ENCODE data around the gene SPTSSA.
"Not testable (repeated sequence)": the region's sequence is repeated elsewhere in the genome, so short reads cannot be mapped to it uniquely, and the experiment has no call there.

Gene SPTSSA

DNA sequence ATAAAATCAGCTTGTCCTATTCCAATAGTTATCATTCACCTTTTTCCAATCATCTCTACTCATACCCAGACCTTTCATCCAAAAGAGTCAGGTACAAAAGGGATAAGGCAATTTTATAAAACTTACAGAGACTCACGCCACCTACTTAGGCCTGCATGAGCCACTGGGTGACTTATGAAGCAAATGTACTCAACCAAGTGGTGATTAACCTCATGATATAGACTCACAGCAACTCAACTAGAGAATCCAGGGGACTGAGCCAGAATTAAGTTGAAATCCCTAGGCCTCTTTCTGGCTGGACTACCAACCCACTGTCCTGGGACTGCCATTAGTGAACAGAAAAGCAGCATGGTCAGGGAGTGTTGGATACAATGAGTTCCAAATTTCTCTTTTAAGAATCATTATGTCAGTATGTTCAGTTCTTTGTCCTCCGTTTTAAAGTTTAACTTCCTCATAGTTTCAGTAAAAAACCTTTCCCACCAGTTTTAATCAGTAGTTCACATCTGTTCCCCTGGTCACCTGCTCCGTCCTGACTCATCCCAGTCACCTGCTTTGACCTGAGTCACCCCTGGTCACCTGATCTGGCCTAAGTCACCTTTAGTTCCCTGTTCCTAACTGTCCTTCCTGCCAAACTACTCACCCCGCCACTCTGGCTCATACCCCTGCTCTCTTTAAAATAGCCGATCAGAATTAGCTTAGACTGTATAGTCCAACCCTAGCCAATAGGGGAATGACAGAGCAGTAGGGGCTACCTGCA is 36.8 kb downstream of the SPTSSA start:
- no peak for DNase-seq

DNA sequence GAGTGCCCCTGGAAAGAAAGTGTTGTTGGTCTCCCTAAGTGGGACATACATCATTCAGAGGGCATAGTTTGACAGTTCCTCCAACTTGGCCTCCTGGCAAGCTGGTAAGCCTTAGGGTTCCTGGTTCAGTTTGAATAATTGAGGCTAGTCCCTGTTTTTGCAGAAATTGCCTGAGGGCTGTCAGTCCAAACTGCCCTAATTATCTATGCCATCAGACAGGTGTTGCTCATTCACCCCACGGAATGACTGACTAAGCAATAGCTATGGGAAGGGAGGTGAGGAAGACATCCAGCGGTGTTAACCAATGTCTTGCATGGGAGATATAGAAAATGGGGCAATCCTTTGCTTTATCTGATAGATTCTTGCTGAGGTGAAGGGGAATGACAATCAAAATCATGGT is 37.6 kb downstream of the SPTSSA start:
- no peak for DNase-seq

DNA sequence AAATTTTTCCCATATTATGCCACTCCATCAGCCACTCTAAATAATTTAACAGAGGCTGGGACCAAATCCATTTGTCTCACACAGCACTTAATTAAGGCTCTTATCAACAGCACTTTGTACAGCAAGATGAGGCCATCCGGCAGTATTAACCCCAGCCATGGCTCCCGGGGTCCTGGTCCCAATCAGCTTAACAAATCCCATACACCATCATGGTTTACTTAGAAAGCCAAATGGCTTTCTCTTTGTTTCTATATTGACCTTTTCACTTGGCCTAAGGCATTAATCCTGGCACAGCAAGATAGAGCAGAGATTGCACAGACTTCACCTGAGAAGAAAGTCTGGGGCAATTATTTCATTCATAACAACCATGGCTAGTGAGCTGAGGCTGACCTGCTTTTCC is 38.6 kb downstream of the SPTSSA start:
- DNase-seq: peak; percentile 7

DNA sequence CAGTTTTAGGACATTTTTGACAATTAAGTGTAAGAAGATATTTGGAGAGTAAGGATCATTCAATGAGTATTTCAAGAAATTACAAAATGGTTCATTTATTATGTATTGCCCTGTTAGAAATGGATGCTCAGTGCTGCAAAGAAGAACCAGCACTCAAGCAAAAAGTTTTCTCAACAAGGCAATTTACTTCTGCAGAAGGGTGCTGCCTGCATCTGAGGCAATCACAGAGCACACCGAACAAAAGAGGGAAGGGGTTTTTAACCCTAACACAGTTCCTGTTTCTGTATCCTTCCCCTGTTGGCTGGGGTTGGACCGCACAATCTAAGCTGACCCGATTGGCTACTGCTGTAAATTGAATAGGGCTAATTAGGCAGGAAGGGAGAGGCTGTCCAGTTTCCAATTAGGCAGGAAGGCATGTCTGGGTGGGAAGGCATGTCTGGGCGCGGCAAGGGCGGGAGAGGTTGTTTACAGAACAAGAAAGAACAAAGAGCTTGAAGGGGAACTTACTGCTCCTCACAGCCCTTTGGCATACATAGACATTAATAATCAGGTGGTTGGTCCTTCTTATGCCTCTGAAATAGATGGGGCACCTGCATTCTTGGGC is 41.4 kb downstream of the SPTSSA start:
- DNase-seq: no peak

DNA sequence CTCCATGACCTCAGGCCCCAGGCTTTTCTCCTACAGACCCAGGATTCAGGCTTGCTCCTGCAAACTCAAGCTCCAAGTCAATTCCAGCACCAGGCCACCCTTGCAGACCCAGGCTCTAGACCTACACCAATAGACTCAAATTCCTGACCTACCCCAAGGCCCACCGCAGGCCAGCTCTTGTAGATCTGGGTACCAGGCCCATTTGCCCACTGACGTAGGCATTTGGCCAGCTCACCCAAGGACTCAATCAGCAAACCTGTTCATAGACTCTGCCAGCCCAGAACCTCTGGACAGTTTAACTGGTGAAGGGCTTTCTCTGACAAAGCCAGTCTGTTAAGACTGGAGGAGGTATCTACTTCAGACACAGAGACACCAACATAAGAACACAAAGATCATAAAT is 52.3 kb downstream of the SPTSSA start:
- no peak for DNase-seq

DNA sequence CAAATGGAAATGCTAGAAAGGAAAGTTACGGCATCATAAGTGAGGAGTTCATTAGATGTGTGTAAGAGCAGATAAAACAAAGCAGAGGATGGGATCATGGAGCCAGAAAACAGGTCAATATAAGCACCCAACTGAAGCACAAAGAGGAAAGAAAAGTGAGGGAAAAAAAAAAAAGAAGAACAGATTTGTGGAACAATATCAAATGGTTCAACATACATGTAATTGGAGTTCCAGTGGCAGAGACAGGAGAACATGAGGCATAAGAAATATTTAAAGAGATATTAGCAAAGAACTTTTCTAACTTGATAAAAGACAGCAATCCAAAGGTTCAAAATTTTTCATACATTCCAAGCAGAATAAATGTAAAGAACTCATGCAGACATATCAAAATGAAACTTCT is 54.1 kb downstream of the SPTSSA start:
- no peak for DNase-seq

DNA sequence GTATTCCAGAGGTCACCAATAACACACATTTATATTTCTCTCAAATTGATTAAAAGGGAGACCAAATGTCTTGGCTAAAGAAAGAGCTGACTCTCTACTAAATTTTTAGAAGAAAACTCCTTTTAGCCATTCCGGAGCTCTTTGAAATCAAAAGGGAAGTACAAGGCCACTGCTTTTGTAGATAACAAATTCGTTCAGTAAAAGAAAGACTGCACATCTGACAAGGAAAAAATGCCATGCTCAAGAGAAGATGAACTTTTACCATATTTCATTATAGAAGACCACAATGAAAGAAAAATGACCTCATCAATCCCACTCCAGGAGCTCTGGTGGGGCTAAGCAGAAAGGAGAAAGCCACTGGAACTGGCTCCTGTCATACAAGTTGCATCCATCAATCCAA is 57.6 kb downstream of the SPTSSA start:
- DNase-seq: no peak

DNA sequence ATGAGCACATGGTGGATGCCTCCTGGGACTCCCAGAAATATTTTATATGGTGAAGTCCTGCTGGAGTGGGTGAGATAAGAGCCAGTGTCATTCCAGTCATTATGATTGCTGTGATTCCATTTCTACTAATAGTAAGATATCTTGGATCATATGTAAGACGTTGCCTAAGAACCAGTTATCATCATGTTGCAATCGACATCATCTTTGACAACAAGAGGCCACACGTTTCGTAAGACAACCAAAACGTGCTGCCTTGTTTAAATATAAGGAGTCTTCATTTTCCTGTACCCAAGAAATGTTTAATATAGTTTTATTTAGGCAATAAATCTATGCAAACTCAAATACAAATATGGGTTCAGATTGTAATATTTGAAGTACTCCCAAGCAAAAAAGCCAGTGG is 58.4 kb downstream of the SPTSSA start:
- no peak for DNase-seq

DNA sequence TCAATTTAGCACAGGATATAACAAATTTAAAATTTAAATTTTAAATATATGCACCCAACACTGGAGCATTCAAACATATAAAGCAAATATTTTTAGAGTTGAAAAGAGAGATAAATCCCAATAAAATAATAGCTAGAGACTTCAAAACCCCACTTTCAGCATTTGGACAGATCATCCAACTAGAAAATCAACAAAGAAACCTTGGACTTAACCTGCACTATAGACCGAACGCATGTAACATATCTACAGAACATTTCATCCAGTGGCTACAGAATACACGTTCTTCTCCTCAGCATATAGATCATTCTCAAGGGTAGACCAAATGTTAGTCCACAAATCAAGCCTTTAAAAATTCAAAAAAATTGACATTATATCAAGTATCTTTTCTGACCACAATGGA is 64.0 kb downstream of the SPTSSA start:
- no peak for DNase-seq

DNA sequence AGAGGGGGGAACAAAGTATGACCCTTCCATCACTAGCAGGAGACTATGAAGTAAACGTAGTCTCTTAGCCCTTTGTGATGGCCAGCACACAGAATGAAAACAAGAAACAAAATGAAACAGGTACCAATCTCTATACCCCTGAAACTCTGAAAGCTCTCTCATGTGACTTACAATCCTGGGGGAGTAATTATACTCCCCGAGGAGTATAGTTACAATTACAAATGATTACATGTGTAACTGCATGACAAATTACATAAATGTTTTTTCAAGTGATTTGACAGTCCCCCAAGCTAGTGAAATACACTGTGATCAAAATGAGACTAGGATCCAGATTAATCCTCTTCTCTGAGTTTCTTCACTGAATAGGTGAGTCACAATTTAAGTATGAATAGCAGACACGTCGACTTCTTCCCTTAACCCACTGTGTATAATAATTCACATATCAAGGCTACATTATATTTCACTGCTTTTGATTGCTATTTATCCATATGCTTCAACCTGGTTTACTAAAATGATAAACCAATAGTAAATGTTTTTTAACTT is 74.0 kb downstream of the SPTSSA start:
- DNase-seq: no peak

DNA sequence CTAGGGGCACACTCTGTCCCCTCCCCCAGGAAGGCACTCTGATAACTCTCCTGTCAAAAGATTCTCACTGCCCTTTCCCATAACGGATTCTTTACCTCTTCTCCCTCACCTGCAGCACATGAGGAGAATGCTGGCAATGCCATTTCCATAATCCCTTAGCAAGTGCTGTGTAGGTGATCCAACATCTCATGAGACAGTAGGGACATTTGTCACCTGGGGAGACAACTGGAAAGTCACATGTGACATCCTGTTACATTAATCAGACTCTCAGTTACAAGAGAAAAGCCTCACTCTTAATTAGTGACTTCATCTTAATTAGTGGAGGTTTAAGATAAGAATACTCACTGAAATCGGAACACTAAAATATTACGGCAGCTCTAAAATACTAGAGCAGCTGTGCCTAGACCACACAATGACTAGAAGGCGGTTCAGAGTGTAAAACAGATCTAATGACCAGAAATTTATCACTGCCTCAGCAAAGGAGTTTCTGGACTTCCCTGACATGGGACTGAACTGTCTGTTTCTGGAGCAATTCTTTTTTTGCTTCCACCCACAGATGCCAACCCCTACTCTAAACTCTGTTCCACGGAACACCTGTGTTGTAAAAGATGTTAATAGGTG is 75.1 kb downstream of the SPTSSA start:
- DNase-seq: no peak

DNA sequence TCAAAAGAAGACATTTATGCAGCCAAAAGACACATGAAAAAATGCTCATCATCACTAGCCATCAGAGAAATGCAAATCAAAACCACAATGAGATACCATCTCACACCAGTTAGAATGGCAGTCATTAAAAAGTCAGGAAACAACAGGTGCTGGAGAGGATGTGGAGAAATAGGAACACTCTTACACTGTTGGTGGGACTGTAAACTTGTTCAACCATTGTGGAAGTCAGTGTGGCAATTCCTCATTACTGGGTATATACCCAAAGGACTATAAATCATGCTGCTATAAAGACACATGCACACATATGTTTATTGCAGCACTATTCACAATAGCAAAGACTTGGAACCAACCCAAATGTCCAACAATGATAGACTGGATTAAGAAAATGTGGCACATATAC is 76.2 kb downstream of the SPTSSA start:
- DNase-seq: not testable (repeated sequence)

DNA sequence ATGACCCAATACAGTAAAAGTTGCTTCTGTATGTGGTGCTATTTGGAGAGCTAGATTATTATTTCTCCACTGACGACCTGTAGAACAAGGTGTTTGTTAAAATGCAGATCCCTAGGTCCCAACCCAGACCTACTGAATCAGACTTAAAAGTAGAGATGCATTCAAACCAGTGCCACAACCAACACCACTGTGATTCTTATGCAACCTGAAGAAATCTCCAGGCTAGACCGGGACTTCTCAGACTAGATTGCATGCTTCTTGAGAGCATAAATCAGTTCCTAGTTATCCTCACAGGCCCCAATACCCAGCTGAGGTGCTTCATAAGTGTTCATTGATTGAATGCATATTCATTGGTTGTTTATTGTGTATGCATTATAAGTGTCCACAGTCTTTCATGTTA is 78.2 kb downstream of the SPTSSA start:
- no peak for DNase-seq

Data from retina (tissue), 1 donor.